Islet precursor cell (in vitro differentiated cells): ENCODE results near the gene KMT2C.
A peak's percentile ranks its signal among the peaks of the same experiment; 100 is the strongest.
"Not testable (repeated sequence)": the region's sequence is repeated elsewhere in the genome, so short reads cannot be mapped to it uniquely, and the experiment has no call there.

Experiments
- DNase-seq: peaks from one replicate; pipeline ENCODE4 v3.0.0-alpha.2; 2018

Gene KMT2C

DNA sequence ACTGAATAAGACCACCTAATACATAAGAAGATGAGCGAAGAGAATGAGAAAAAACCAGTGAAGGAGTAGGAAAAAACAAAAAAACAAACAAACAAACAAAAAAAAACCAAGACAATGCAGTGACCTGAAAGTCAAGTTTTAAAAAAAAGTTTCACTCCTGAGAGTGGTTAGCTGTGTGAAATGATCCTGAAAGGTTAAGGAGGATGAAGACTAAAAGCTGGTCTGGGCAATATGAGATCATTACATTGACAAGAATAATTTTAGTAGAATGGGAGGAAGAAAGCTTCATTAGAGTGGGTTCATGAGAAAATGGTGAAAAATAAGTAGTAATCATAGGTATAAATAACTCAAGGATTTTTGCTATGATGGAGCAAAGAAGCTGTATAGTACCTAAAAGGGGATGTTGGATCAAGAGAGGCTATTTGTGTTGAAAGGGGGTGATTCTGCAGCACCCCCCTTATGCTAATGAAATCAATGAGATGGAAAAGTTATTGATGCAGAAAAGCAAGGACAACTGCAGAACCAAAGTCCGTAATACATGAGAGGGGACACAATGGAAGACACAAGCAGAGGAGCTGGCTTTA, 80.2 kb downstream of the KMT2C start:
- DNase-seq = no peak

DNA sequence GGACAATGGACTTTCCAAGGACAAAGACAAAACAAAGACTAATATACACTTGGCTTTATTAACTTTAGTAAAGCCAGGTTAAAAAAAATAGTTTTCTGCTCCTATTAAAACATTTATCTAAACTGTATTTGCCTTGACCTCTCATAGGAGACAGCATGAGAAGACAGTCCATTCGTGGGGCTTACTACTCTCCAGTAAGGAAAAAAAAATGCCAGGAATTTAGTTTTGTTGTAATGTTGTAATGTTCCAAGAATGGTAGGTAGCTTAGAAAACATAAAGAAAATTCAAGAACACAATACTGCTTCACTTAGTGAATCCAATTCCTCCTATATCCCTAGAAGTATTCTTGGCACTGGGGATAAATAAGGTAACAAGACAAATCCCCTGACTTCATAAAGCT, 81.7 kb downstream of the KMT2C start:
- no peak for DNase-seq

DNA sequence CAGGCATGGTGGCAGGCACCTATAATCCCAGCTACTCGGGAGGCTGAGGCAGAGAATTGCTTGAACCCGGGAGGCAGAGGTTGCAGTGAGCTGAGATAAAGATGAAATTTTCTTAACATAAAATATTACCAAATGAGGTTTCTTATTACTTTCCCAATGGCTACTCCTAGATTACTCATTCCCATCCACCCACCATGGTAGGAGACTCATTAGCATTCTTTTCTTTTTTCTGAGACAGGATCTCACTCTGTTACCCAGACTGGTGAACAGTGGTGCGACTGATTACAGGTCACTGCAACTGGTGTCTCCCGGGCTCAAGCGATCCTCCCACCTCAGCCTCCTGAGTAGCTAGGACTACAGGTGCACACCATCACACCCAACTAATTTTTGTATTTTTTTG, 82.5 kb downstream of the KMT2C start:
- DNase-seq = not testable (repeated sequence)

DNA sequence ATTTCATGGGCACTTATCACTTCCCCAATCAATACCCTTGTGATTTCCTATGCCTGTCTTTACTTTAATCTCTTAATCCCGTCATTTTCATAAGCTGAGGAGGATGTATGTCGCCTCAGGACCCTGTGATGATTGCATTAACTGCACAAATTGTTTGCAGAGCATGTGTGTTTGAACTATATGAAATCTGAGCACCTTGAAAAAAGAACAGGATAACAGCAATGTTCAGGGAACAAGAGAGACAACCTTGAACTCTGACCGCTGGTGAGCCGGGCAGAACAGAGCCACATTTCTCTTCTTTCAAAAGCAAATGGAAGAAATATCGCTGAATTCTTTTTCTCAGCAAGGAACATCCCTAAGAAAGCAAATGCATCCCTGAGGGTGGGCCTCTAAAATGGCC, 84.1 kb downstream of the KMT2C start:
- DNase-seq = not testable (repeated sequence)

DNA sequence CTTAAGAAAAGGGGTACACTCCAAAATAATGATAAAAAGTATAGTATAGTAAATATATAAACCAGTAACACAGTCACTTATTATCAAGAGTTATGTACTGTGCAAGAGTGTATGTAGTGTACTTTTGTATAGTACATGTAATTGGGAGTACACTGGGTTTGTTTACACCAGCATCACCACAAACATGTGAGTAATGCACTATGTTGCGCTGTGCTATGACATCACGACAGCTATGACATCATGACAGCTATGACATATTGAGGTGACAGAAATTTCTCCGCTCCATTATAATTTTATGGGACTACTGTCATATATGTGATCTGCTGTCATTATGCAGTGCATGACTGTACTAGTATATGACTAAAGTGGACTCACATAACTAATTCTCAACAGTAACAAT, 84.6 kb downstream of the KMT2C start:
- no peak for DNase-seq

DNA sequence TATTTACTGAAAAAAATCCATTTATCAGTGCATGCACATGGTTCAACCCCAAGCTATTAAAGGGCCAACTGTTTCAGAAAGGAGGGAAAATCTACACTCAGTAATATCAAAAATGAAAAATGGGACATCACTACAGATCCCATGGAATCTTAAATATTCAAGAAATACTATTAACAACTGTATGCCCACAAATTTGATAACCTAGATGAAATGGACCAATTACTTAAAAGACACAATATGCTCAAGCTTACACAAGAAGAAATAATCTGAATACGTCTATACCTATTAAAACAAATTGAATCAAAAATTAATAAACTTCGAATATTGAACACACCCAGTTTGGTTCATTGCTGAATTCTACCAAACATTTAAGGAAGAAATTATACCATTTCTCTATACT, 87.9 kb downstream of the KMT2C start:
- DNase-seq = no peak

DNA sequence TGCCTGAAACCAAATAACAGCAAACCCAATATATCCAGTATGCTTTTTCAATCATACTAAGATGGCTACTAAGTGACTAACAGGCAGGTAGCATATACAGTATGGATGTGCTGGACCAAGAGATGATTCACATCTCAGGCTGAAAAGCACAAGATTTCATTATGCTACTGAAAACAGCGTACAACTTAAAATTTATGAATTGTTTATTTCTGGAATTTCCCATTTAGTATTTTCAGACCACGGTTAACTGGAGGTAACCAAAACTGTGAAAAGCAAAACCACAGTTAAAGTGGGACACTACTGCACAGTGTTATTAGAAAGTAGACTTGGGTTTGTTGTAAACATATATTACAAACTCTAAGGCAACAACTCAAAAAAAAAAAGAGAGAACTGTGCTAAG, 91.5 kb downstream of the KMT2C start:
- no peak for DNase-seq

DNA sequence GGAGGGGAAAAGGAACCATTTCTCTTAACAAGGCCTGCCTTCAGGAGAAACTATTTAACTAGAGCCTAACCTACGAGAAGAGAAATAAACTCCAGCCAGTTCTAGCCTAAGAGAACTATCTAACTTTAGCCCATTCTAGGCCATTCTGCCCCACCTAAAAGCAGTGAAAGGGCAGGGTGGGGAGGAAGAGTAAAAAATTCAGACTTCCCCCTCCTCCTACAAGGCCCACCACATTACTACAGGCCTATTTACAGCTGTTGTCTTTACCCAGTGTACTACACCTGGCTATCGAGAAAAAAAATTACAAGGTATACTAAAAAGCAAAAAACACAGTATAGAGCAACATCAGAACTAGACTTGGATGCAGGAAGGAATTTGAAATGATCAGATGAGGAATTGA, 93.0 kb downstream of the KMT2C start:
- DNase-seq = no peak

DNA sequence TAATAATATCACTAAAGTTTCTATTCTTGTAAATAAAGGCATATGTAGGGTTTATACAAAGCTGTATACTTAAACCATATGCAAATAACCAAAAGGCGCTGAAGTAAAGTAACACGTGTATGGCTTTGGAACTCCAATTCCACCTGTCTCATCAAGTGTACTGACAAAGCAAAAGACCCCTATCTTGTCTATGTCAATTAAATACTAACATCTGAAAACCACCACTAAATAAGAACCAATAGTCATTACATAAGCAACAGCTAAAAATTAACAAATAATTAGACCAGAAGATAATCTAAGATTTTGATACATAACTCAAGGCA, 93.9 kb downstream of the KMT2C start:
- DNase-seq = no peak

DNA sequence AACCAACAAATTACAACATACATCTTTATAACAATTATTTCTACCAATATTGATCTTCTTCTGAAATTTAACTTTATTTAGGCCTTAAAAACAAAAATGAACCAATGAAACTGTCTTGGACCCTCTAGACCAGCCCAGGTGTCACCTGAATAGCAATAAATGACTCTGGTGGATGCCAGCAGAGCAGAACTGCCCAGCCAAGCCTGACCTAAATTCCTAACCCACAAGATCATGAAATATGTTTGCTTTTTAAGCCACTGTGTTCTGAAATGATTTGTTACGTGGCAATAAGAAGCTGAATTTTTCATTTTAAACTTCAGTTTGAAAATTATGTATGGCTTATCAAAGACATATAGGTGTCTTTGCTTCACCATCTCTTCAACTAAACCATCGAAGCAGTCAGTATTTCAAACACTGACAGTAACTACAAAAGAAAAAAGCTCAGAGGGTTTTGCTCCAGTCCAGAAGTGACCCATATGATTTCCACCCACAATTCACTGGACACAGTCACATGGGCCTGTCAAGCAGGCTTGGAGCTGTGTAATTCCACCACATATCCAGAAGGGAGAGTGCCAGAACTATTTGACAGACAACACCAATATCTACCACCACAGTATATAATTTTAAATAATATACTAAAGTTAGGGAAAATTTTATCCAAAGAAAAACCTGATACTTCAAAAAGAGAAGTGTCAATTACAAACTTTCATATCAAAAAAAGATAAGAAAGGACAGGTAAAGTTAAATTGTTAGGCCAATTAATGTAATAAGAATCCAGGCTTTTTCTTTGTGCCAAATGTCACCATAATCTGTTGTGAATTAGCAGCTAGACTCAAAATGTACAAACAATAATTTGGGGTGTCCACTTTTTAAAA, 94.5 kb downstream of the KMT2C start:
- DNase-seq = peak; percentile 62

DNA sequence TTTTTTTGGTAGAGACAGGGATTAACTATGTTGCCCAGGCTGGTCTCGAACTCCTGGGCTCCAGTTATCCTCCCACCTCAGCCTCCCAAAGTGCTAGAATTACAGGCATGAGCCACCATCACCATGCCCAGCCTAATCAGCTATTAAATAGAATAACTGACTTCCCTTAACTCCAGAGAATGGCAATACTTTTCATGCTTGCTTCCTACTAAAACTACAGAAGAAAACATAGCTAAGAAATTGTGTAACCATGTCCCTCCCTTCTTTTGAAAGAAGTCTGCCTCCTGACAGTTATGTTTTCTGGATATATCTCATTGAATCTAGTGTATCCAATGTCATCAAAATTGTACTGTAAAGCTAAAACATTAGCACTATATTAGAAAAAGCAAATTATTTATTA, 95.6 kb downstream of the KMT2C start:
- DNase-seq = no peak

DNA sequence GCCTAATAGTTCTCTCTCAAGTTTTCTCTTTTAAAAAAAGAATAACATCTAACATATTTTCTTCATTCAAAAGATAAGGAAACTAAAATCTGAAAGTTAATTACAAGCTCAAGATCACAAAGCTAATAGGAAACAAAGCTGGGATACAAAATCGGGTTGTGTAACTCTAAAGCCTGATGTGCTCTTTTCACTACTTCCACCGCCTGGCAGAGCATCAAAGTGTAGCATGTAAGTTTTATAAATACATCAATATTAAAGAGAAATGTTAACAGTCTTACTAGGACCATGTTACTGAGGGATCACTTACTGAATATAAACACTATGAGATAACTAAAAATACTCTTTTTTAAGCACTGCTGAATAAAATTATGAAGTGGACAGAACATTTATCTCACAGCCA, 97.2 kb downstream of the KMT2C start:
- no peak for DNase-seq

DNA sequence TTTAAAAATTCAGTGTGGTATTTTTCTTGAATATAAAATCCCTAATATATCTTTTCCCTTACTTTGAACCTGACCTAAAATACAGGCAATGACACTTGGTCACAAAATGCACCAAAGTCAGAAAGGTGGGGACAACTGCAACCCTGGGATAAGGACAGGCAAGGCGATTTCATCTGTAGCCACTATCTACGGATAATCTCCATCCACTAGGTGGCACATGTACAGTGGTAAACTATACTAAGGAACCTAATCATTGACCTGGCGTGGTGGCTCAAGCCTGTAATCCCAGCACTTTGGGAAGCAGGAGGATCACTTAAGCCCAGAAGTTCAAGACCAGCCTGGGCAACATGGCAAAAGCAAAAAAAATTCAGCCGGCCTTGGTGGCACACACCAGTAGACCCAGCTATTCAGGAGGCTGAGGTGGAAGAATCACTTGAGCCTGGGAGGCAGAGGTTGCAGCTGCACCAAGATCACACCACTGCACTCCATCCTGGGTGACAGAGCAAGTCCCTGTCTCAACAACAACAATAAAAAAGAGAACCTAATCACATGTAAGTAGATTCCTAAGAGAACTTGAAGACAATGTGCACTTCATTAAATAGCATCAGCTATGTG, 98.9 kb downstream of the KMT2C start:
- DNase-seq = peak; percentile 64

DNA sequence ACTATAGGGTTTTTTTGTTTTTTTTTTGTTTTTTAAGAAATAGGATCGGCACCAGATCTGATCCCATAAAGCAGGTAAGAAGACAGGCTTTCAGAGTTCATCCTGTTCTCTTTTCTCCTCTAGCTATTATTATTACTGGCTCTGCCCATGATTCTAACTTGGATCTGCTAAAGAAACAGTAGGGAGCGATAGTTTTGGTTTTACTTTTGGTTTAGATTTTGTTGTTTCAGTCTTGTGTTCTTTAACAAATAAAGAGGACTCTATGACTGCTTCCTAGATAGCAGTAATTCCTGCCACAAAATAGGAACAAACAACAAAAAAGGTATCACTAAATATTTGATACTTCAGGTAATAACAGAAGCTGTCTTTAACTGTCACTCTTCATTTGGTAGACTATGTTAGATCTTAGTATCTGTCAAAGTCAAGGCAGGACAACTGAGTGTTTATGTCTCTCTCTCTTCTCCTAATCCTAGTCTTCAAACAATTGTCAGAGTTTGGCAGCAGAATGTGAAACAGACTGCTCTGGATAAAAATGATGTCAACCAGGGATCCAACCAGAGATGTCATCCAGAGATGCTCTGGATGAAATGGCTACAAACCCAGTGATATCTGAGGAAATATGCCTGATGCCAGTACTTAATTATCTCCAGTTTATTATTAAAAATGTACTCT, 99.8 kb downstream of the KMT2C start:
- DNase-seq = no peak

DNA sequence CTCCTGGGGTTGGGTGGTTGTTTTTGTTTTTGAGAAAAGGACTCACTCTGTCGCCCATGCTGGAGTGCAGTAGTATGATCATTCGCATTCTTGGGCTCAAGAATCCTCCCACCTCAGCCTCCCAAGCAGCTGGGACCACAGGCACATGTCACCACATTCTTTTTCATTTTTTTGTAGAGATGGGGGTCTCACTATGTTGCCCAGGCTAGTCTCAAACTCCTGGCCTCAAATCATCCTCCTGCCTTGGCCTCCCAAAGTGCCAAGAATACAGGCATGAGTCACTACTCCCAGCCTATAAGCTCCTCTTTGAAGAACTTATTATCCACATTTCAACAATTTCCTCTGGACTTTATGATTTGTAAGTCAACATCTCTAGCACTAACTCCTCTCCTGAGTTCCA, 102.7 kb downstream of the KMT2C start:
- DNase-seq = no peak

DNA sequence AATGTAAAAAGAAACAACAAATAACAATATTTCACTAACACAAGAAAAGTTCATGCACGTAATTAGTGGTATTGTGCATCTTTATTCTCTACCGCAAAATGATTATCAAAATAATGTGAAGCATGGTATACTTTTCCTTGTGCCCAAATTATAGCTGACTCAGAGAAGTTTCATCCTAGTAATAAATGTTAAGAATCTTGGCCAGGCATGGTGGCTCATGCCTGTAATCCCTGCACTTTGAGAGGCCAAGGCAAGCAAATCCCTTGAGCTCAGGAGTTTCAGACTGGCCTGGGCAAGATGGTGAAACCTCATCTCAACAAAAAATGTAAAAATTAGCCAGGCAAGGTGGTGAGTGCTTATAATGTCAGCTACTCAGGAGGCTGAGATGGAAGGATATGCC, 105.0 kb downstream of the KMT2C start:
- no peak for DNase-seq

DNA sequence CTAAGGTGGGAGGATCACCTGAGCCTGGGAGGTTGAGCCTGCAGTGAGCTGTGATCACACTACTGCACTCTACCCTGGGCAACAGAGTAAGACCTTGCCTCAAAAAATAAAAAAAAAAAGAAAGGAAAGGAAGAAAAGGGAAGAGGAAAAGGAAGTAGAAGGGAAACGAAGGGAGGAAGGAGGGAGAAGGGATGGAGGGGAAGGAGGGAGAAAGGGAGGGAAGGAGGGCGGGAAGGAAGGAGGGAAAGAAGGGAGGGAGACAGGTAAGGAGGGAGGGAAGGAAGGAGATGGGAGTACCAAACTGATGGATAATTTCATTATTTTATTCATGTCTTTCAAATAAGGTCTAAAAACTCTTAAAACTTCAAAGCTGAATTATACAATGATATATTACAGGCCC, 106.3 kb downstream of the KMT2C start:
- no peak for DNase-seq

DNA sequence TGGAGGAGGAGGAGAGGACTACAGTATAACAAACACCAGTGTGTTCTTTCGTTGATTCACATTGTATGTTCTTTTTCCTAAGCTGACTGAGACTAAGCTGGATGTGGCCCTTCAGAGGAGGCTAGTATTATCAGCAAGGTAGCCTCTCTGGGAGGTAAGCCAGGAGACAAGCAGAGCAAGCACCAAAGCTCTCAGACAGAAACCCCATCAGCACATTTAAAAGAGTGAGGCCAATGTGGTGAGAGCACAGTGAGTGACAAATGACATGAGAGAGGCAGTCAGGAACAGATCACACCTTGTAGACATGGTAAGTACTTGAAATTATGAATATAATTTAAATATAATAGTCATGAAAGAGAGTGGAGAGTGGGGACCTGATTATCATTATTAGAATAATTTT, 107.6 kb downstream of the KMT2C start:
- no peak for DNase-seq

DNA sequence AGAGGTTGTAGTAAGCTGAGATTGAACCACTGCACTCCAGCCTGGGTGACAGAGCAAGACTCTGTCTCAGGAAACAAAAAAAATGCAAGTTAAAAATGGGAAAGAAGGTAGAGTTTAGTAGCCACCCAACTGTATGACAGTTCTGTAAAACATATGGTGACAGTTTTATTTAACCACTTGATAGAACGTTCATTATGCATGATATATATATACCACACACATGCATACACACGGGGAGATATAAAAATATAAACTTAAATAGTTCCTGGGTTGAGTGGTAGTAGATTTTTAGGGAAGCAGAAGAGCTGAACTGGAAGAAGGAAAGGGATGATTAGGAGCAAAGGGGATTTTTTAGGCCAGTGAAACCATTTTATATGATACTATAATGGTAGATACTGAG, 120.0 kb downstream of the KMT2C start:
- no peak for DNase-seq

DNA sequence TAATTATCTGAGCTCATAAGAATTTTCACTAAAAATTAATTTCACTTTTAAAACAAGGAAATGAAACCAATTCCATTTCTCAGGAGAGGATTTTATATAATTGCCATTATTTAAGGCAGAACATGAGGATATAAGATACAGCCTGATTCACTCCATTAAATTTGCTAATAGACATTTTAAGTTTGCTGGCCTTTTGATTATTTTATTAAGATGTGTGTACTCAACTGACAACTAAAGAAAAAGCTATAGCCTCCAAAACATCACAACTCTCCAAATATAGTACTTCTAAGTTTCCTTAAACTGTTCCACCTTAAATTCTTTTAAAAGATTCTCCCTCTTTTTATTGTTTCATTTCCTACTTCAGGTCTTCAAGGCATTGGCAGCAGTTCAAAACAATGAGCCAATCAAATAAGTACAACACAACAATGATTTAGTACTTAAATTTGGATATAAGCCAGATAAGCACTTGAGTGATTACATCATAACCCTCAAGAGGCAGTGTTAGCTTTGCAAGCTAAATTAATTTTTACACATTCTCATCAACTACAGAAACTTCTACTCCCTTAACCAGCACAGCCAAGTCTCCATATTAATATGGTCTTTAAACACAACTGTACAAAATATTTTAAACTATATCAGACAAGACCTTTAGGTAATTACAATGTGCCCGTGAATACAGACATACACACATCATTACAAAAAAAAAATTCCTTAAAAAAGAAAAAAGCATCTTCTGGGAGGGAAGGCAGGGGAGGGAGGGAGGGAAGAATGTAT, 121.8 kb downstream of the KMT2C start:
- DNase-seq = no peak

DNA sequence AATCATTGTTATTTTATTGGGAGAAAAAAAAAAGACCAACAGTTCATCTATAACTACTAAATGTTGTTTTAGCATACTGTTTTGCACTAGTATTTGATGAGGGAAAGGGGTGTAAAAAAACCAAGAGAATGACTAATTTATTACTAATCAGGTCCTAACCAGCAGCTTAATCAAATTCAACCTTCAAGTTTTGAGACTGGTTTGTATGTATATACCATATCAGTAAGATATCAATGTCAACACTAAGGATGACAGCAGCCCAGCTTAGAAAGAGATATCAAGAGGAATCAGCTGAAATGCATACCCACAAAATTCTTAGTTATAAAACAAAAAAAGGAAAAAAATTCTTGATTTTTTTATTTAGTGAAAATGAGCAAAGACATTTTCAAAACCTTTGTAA, 122.6 kb downstream of the KMT2C start:
- no peak for DNase-seq

DNA sequence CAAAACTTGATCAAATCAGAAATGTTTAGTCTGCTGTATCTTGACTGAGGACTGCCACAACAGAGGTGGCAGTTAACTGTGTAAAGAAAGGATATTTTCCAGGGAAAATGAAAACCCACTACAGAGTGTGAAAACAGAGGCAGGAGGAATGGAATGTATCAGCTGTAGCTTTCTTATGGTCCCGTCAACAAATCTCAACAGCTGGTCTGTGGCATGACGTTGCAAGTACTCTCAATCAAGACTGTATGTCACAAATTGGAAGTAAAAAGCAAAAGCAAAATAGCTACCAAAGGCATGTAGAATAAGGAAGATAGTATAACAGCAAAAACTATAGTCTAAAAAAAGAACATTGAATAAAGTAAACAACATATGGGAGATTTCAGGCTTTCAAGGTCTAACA, 123.5 kb downstream of the KMT2C start:
- no peak for DNase-seq

DNA sequence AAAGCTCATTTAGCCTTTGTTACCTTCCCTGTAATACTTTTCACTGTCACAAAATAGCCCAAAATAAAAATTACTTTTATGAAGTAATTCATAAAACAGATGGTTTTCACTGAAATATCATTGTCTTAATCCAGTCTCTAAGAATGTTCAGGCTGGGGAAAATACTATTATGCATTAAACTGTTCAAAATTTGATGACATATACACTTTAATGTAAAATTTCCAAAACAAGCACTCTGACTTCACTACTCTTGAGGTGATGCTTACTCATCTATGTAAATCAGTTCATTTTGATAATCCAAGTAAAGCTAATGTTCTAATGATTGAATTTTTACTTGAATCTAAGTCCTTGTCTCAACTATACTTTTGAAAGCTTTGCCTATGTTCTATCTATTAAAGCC, 127.9 kb downstream of the KMT2C start:
- no peak for DNase-seq
